B cell (primary cell): ENCODE data around the gene ADORA3.

Source experiments
- CTCF ChIP-seq: fragments of 200-600 bp; IDR thresholded peaks from one replicate; pipeline ENCODE4 v1.8.0; 2022; ENCODE audit warnings: antibody characterized with exemption, mild to moderate bottlenecking
- EZH2 ChIP-seq: IDR thresholded peaks from 2 replicates; pipeline ENCODE4 v1.6.1; 2012; ENCODE audit warnings: borderline replicate concordance, low read depth, mild to moderate bottlenecking, moderate library complexity, low read length; ENCODE audit not compliant: insufficient read depth, poor library complexity, severe bottlenecking

- no peak for TF ChIP-seq CTCF
- no peak for TF ChIP-seq EZH2
These were observed 19.6 kb downstream of the ADORA3 start for GRCh38 chr1:111483876-111484275.
